NOMO-1 (cell line): ENCODE measurements around the gene ASB4.
A peak's percentile ranks its signal among the peaks of the same experiment; 100 is the strongest.
"Not testable (repeated sequence)": the region's sequence is repeated elsewhere in the genome, so short reads cannot be mapped to it uniquely, and the experiment has no call there.

Source experiments
- DNase-seq, 2 experiments: peaks; one replicate each; lab custom pipeline; 2025; ENCODE audit not compliant: unreplicated experiment in 2 of 2; lab: John Stamatoyannopoulos, UW

ASB4 gene, protein sequence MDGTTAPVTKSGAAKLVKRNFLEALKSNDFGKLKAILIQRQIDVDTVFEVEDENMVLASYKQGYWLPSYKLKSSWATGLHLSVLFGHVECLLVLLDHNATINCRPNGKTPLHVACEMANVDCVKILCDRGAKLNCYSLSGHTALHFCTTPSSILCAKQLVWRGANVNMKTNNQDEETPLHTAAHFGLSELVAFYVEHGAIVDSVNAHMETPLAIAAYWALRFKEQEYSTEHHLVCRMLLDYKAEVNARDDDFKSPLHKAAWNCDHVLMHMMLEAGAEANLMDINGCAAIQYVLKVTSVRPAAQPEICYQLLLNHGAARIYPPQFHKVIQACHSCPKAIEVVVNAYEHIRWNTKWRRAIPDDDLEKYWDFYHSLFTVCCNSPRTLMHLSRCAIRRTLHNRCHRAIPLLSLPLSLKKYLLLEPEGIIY

DNA sequence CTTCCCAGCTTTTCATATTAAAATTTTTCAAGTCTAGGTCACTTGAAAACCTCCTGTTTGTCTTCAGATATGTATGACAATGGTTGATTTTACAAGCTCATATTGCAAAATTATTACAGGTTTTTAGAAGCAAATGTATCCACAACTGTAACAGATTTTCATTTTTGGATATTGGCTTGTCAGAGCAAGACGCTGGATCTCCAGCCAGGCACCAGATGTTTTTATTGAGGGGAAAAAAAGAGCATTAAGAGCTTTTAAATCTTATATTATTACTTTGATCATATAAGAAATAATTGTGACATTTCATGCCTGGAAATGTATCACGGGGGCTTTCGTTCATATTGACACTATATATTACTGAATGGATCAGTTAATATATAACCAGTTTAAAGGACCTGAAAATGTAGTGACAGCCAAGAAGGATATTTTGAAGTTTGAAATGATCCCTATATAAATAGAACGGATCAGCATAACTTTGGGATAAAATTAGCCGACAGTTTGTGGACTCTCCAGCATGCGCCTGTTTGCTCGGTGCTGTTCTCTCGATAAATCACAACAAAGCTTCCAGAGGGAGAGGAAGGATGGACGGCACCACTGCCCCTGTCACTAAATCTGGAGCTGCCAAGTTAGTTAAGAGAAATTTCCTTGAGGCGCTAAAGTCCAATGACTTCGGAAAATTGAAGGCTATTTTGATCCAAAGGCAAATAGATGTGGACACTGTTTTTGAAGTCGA lies at the start of gene ASB4:
Gene ASB4 (plus strand): TSS at position 553 of the 733 bp plus-strand sequence. CDS start 29 bp downstream, at position 582.
- DNase-seq = no peak

DNA sequence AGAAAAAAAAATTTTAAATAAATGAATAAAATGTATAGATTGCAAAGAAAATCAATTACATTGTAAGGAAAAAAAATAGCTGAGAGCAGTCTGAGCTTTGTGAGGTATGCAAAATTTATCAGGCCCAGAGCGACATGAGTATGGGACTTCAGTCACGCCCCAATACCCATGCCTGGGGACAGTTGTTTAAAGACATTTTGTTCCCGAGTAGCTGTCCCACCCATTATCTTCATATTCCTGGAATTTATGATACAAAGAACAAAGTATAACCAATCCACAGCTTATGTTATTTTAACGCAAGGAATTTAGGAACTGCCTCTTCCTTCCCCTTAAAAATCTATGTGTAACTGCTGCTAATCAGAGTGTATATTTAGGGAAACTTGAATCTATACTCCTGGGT lies 49.3 kb upstream of the ASB4 start:
- no peak for DNase-seq

DNA sequence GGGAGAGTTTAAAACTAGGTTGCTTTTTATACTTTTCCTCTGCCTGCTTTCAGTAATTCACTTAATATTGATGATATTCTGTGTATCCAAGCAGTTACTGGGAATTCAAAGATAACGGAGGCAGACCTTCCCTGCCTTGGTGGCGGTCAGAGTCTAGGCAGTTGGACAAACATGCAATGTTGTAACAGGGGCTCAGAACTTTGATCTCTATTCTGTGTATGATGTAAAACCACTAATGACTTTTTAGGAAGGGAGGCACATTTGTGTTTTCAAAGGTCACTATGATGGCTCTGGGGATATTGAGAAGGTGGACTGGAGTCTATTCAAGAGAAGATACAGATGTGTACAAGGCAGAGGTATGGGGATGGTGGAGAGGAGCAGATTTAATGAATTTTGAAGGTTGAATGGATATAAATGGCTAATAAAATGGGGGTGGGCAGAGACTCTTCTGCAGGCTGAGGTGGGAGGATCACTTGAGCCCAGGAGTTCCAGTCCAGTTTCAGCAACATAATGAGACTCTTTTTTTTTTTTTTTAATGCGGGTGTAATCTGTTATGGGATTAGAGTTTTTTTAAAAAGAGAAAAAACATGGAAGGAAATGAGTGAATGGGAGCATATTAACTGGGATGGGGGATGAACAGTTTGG lies 45.2 kb upstream of the ASB4 start:
- DNase-seq = no peak

DNA sequence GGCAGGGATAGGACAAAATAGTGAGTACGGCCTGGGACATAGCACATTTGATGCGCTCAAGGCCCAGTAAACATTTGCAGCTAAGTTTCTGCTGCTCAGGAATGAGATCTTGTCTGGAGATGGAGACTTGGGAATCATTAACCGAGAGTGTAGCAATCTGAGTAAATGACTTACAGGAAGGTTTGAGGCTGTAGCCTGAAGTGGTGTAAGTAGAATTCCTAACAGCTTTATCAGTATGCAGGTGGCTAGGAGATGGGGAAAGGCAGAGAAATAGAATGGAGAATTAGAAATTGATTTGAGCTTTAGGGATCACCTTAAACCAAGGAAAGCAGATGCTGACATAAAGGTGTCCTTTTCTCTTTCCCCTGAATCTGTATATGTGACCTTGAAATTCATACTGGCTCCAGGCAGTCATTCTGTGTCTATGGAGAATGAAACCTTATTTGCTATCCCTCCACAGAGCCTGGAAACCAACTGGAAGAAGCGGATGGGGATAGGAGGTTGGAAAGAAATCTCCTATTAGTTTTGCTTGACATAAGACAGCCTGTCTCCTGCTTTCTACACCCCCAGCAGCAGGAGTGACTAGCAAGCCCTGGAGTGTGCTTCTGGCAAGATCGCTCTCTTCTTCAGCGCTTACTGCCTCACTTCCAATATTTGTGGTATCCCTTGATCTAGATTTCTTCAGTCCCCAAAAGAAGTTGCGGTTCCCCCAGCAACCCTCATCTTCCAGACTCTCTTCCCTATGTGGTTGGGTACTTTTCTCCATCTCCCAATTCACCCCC lies 44.5 kb upstream of the ASB4 start:
- no peak for DNase-seq

DNA sequence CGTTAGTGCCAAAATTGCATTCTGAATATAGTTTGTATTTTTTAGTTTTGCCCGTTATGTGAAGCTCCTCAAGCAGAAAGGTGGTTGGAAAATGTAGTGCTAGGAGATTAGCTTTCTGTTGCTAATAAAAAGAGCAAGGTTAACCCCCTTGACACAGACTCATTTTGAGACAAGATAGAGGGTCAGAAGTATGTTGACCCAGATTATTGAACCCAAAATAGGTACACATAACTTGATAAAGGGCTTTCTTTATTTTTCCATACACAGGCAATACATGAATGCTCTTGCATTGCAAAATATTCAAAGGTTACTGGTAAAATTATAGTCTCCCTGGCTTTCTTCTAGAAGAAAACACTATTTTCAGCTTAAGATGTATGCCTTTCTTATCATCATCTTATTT lies 40.9 kb upstream of the ASB4 start:
- no peak for DNase-seq

DNA sequence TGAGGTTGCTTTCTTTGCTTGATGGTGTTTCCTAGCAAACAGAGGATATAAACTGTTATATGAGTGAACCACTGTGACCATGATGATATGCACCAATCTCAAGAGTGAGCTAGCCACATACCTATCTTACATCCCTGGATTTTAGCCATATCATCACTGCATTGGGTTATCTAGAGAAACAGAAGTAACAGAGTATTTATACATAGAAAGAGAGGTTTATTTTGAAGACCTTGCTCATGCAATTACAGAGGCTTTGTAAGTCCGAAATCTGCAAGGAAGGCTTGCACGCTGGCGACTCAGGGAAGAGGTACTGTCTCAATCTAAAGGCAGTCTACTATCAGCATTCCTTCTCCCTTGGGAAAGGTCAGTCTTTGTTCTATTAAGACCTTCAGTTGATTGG lies 39.1 kb upstream of the ASB4 start:
- DNase-seq = no peak

DNA sequence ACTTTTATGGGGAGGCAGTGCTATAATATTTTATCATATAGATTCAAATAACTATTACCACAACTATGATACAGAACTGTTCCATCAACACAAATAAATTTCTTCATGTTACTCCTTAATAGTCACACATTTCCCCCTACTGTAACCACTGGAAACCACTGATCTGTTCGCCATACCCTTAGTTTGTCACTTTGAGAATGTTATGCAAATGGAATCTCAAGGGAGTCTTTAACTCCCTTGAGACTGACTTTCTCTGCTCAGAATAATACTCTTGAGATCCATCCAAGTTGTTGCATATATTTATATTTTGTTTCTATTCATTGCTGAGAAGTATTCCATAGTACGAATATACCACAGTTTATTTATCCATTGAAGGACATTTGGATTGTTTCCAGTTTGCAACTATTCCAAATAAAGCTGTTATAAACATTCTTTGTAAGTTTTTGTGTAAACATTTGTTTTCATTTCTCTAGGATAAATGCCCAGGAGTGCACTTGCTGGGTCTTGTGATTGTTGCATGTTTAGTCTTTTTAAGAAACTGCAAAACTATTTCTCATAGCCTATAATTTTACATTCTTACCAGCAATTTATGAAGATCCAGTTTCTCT lies 31.2 kb upstream of the ASB4 start:
- no peak for DNase-seq

DNA sequence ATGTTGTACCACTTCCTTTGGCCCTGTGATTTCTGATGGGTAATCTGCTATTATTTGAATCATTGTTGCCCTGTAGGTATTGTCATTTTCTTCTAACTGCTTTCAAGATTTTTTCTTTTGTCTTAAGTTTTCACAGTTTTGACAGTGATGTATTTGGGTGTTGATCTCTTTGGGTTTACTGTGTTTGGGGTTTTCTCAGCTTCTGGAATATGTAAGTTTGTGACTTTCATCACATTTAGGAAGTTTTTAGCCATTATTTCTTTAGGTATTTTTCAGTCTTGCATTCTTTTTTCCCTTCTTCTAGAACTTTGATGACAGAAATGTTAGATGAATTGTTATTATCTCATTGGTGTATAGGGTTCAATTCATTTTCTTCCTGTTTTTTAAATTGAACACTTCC lies 27.8 kb upstream of the ASB4 start:
- DNase-seq = no peak

DNA sequence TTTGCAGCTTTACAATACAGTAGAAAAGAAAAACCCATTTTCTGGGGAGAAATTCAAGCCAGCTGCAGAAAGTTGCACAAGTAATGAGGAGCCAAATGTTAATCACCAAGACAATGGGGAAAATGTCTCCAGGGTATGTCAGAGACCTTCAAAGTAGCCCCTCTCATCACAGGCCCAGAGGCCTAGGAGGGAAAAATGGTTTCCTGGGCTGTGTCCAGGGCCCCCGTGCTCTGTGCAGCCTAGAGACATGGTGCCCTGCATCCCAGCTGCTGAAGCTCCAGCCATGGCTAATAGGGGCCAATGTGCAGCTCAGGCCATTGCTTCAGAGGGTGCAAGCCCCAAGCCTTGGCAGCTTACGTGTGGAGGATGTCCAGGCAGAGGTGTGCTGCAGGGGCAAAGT lies 25.1 kb upstream of the ASB4 start:
- not testable (repeated sequence) for DNase-seq

DNA sequence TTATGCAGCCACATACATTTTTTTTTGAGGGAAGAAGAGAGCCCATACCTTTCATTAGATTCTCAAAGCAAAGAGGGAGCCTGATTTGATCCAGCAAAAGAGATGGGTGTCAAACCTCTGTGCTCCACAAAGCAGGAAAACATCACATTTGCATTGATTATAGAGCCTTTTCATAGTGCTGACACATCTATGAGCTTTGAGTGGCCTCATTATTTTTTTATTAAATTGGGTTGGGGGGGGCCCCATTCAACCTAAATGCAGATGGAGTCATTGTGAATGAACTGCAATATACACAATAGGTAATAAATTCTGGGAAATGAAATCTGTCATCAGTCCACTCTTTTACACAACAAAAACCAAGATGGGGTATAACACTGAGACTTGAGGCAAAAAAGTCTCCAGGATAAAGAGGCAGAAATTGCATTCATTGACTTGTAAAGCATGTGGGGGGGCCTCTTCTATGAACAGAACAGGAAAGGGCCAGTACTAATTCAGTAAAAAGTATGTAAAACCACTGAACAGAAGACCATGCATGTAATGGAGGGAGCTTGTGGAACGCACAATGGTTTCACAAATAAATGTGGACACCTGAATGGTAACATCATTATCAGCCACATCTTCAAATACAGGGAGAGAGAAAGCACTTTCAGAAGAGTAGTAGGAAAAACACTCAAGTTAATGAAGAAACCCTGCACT lies 17.7 kb upstream of the ASB4 start:
- no peak for DNase-seq

DNA sequence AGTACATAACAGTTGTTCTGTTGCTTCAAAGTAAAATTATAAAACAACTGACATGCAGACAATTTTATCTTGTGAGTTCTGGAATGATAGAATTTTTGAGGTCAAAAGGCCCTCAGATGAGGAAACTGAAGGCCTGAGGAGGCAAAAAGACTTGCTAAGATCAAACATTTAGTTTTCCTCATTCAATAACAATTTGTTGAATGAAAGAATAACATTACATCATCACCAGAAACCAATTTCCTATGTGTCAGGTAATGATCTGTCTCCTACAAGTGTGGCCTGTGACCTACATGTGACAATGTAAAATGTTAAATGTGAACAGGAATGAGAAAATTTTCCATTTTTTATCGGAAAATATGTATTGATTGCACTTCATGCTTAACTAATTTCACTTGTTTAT lies 16.6 kb upstream of the ASB4 start:
- no peak for DNase-seq

DNA sequence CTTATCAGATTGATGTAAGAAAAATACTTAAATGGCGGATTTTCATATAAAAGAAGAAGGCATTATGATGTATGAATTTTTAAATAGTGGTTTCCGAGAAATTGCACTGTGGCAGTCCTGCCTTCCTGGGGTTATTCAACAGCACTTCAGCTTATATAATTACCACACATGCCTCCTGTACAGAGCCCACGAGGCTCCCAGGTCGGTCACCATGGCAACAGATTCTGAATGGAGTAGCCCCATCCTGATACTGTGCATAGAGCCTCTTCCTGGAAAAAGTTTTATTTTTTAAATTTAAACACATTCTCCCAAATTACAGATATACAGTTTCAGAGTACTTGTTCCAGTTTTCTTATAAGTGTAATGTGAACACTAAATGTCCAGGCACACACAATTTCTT lies 15.9 kb upstream of the ASB4 start:
- no peak for DNase-seq

DNA sequence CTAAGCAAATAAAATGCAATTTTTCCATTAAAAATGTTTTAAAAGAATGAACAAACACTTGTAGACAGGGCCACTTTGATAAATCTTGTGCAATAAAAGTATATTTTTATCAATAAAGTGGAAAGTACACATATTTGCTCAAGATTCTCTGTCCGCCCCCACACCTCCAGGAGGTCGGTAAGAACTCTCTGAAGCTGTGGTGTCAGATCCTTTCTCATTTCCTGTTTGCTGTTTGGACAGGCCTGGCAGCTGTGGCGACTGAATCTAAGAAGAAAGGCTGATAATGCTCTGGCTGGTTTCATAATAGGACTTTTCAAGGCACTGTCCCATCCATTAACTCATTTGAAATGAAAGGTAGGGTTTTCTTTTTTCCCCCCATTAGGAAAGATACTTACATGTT lies 15.3 kb upstream of the ASB4 start:
- peak; percentile 9 to 17 for DNase-seq

DNA sequence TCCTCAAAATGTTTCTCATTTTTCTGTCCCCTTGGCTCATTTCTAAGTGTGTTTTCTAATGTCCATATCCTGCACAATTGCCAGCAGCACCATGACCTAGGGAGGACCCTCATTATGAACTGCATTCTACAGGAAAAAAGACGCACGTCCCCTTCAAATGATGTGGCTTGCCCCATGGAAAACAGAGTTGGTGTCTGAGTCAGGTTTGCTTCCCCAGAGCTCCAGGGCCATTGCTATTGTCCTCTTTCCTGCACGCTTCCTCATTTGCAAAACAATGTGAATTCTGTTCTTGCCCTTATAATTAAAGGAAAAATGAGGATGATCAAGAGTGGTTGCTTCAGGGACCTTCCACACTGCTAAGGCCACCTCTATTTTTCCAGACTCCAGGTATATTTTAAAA lies 14.7 kb upstream of the ASB4 start:
- DNase-seq = no peak

DNA sequence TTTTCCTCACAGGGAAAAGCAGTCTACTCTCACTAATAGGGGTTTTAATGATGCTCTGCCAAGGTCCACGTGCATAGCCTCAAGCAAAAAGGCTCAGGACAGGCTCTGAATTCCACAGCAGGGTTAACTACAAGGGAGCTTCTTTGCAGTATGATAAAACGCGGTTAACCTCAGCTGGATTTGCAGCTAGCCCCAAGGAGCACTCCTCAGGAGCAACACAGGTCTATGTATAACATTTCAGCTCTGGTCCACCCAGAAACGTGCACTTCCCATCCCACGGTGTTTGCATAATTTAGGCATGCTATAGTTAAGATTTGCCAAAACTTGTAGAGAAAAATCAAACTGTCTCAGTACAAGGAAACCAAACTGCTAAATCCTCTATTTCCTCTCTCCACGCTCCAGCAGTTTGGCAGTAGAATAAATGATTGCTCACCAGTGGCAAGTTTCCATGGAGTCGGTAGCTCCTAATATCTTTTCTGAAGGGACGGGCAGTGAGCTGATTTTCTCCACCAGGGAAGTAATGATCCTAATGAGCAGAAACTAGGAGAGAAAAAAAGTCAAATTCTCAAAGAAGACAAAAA lies 13.1 kb upstream of the ASB4 start:
- no peak for DNase-seq

DNA sequence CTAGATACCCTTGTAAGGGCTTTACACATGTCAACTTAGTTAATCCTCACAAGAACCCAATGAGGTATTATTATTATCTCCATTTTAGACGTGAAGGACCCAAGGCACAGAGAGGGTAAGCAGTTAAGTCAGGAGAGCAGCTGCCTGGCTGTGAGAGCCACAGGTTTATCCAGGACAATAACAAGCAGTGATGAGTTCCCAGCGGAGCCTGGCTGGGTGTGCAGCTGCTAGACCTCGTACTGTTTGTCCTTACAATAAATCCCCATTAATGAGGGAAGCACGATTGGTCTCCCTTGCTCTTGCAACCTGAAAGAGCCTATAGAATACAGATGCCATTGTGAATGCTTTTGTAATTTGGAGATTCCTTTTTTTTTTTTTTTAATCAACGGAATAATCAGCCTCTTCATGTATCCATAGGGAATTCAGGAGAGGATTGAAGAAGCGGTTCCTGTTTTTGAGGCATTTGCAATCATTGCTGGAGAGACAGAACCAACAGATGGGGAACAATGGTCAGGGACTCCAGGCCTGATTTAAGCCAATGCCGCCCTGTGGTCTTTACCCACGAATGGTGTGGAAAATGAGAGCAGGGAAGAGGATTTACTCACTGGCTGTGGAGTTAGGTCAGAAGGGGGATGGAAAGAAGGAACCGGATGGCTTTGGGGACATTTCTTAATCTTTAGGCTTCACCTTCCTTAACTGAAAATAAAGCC lies 12.3 kb upstream of the ASB4 start:
- DNase-seq = no peak

DNA sequence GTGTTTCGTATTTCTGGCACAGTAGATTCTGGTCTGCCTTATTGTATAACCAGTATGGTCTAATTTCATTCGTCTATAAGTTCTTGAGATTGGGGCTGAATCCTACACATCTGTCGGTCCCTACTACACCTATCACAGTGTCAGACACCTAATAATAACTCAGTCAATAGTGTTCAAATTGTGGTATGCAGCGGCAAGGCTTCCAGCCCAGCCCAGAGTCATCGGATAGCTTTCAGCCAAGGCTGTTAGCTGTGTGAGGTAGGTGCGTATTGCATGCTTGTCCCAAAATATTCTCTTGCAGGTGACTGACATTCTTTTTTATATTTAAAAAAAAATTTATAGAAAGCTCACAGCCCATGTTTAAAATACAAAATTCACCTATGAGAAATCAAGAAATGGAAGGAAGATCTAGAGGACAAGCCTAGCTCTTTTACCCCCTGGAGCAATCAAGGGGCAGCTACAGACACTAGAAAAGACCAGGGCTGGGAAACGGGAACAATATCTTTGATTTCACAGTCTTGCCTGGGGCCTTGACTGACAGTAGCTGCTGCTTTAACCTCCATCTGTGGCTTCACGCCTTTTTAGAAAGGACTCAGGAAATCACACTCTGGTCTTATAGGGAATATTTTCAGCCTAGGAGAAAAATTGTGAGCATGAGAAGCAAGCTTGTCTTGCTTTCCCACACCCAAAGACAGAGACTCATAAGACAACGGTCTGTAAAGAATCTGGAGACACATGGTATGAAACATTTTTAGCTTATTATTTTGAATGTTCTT lies 9.5 kb upstream of the ASB4 start:
- no peak for DNase-seq

DNA sequence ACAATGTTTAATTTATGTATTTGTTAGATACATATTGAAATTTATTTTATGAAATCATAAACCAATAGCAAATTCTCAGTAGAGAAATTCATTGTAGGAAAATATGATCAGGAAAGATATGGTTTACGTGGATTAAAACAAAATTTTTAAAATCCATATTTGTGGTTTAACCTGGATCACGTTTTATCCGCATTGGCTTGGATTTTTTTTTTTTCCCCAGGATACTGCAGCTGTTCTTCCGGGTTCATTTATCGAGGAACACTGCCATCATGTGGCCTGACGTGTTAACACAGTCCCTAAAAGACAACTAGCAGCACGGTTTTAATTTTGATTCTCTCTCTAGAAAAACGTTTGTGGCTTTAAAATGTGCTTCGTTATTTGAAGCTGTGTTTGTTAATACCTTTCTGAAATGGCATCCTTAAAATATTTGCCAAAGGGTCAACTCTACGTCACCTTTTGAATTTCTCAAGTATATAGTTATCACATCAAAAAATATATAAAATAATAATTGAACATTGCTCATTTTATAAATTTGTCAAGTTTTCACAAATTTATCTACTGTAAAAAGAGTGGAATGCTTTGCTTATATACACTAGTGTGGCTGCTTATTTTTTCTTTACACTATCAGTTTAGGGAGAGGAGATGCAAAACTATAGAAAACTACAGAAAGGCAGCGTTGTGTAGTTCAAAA lies 8.7 kb upstream of the ASB4 start:
- peak; percentile 10 to 83 for DNase-seq
